Measurements from ENCODE around the gene LRRC74B.
"Not testable (repeated sequence)": the region's sequence is repeated elsewhere in the genome, so short reads cannot be mapped to it uniquely, and the experiment has no call there.

- TF ChIP-seq CTCF, POLR2A (IDR thresholded peaks at IDR 0.05): not testable (repeated sequence)
These were observed 45.5 kb downstream of the LRRC74B start for GRCh38 chr22:21091220-21091619.

Data from uterus (tissue), 2 donors.